Cardiac muscle cell (in vitro differentiated cells and primary cell): ENCODE measurements around the gene ATP5MG. TPM values are rescaled to one million over a fixed set of nuclear protein-coding genes. Genes with fewer than 3 reads are reported as not detected.
A peak's percentile ranks its signal among the peaks of the same experiment; 100 is the strongest.

ENCODE experiments used
- DNase-seq, 2 donors: peaks; one replicate each; pipeline versions ENCODE4 v3.0.0 to v3.0.0-alpha.2; 2010 to 2017; ENCODE audit warnings: low read depth in 1 of 2, low spot score in 1 of 2
- H3K27ac ChIP-seq: fragments of 200-600 bp; sonication (generic); 2 replicates; pipeline ENCODE4 v1.5.1; 2016
- H3K27me3 ChIP-seq: fragments of 200-600 bp; sonication (generic); 2 replicates; pipeline ENCODE4 v1.6.0; 2016; ENCODE audit warnings: control low read depth
- H3K36me3 ChIP-seq: fragments of 200-600 bp; sonication (generic); 2 replicates; pipeline ENCODE4 v1.5.1; 2016; ENCODE audit warnings: control low read depth
- H3K4me1 ChIP-seq: fragments of 200-600 bp; sonication (generic); 2 replicates; pipeline ENCODE4 v1.8.1; 2017; ENCODE audit warnings: low read depth, mild to moderate bottlenecking, mixed run types
- H3K4me3 ChIP-seq: fragments of 200-600 bp; sonication (generic); 2 replicates; pipeline ENCODE4 v1.5.1; 2016; ENCODE audit warnings: mild to moderate bottlenecking
- H3K9me3 ChIP-seq: fragments of 200-600 bp; sonication (generic); 2 replicates; pipeline ENCODE4 v1.5.1; 2017; ENCODE audit warnings: low read depth, mild to moderate bottlenecking, control low read depth
- CTCF ChIP-seq: IDR thresholded peaks from 2 replicates; pipeline ENCODE4 v1.5.1; 2012; ENCODE audit warnings: low read depth, mild to moderate bottlenecking, low read length
- polyA plus RNA-seq: library from polyadenylated mRNA; unstranded; fragments of >200 nt; fragmentation: Nextera tagmentation; extraction: Ambion mirVana; gene quantifications from 2 replicates; pipeline ENCODE4 v1.2.1, GENCODE V29; 2016
- total RNA-seq: library from RNA; depleted of rRNA; stranded (reverse); fragments of >200 nt; gene quantifications from 2 replicates; pipeline ENCODE4 v1.2.3, GENCODE V29; 2016

ATP5MG gene
- total and polyA plus RNA-seq, 2 experiments from 2014 or later = 65.3 to 884 TPM

GRCh38 chr11:118443590-118444218 lies 42.3 kb downstream of the ATP5MG start:
- Histone ChIP-seq H3K4me1 (peaks cover 13% of the 10 kb centered on the region), H3K36me3 (no peaks in the 10 kb centered on the region), H3K4me3 (no peak overlapping the region), H3K27ac (no peak overlapping the region), H3K9me3 (no peaks in the 10 kb centered on the region), H3K27me3 (no peaks in the 10 kb centered on the region)
- TF ChIP-seq CTCF = no peak
- DNase-seq = no peak

GRCh38 chr11:118447423-118447822 lies 46.0 kb downstream of the ATP5MG start:
- no peak for TF ChIP-seq CTCF
- DNase-seq = no peak
- no peak overlapping the region for H3K27ac ChIP-seq
- H3K36me3 ChIP-seq = no peaks in the 10 kb centered on the region
- H3K4me3 ChIP-seq = no peak overlapping the region
- no peaks in the 10 kb centered on the region for H3K4me1 ChIP-seq
- H3K27me3 ChIP-seq = no peaks in the 10 kb centered on the region
- no peaks in the 10 kb centered on the region for H3K9me3 ChIP-seq

GRCh38 chr11:118448294-118448693 lies 46.9 kb downstream of the ATP5MG start:
- no peak overlapping the region for H3K27ac ChIP-seq
- H3K36me3 ChIP-seq = no peaks in the 10 kb centered on the region
- no peaks in the 10 kb centered on the region for H3K4me1 ChIP-seq
- DNase-seq = peak in 1 of 2 donors; percentile 43
- H3K4me3 ChIP-seq = no peak overlapping the region
- H3K27me3 ChIP-seq = no peaks in the 10 kb centered on the region
- no peaks in the 10 kb centered on the region for H3K9me3 ChIP-seq
- TF ChIP-seq CTCF = no peak

- Histone ChIP-seq H3K4me3 (no peak overlapping the region), H3K27me3 (no peaks in the 10 kb centered on the region), H3K27ac (no peak overlapping the region), H3K4me1 (no peaks in the 10 kb centered on the region), H3K9me3 (no peaks in the 10 kb centered on the region), H3K36me3 (no peaks in the 10 kb centered on the region)
- no peak for DNase-seq
- no peak for TF ChIP-seq CTCF
Observed at GRCh38 chr11:118449316-118449918, 48.0 kb downstream of the ATP5MG start.

- Histone ChIP-seq H3K27me3 (no peaks in the 10 kb centered on the region), H3K9me3 (no peaks in the 10 kb centered on the region), H3K4me1 (no peaks in the 10 kb centered on the region), H3K36me3 (no peaks in the 10 kb centered on the region), H3K27ac (no peak overlapping the region), H3K4me3 (no peak overlapping the region)
- no peak for DNase-seq
- no peak for TF ChIP-seq CTCF
Observed at GRCh38 chr11:118450451-118450850, 49.0 kb downstream of the ATP5MG start.

Other genes with a start within 250 kb of the ATP5MG start
- 0.11 and 0.21 TPM in 2 replicates for gene SCN4B, start 248.8 kb upstream of the ATP5MG start, total RNA-seq
- 0.39 TPM in 1 of 2 replicates, not detected in the other for gene SCN4B, start 248.8 kb upstream of the ATP5MG start, polyA plus RNA-seq
- gene SCN2B, start 225.0 kb upstream of the ATP5MG start, total RNA-seq = 1.5 and 2.5 TPM in 2 replicates
- 0.87 and 2.2 TPM in 2 replicates for gene SCN2B, start 225.0 kb upstream of the ATP5MG start, polyA plus RNA-seq
- not detected in 2 replicates for gene JAML, start 176.6 kb upstream of the ATP5MG start, total RNA-seq
- not detected in 2 replicates for gene JAML, start 176.6 kb upstream of the ATP5MG start, polyA plus RNA-seq
- 0.12 and 0.49 TPM in 2 replicates for gene MPZL3, start 149.2 kb upstream of the ATP5MG start, total RNA-seq
- gene MPZL3, start 149.2 kb upstream of the ATP5MG start, polyA plus RNA-seq = 0.07 TPM in 1 of 2 replicates, not detected in the other
- gene MPZL2, start 137.3 kb upstream of the ATP5MG start, total RNA-seq = 0.39 TPM in 1 of 2 replicates, not detected in the other
- 0.13 TPM in 1 of 2 replicates, not detected in the other for gene MPZL2, start 137.3 kb upstream of the ATP5MG start, polyA plus RNA-seq
- not detected in 2 replicates for gene CD3E, start 96.9 kb upstream of the ATP5MG start, total RNA-seq
- gene CD3E, start 96.9 kb upstream of the ATP5MG start, polyA plus RNA-seq = not detected in 2 replicates
- not detected in 2 replicates for gene CD3D, start 58.9 kb upstream of the ATP5MG start, total RNA-seq
- gene CD3D, start 58.9 kb upstream of the ATP5MG start, polyA plus RNA-seq = not detected in 2 replicates
- not detected in 2 replicates for gene CD3G, start 57.3 kb upstream of the ATP5MG start, total RNA-seq
- gene CD3G, start 57.3 kb upstream of the ATP5MG start, polyA plus RNA-seq = not detected in 2 replicates
- 23.6 and 25.9 TPM in 2 replicates for gene UBE4A, start 42.0 kb upstream of the ATP5MG start, total RNA-seq
- 17.4 and 26.6 TPM in 2 replicates for gene UBE4A, start 42.0 kb upstream of the ATP5MG start, polyA plus RNA-seq
- 23.4 and 48.2 TPM in 2 replicates for gene KMT2A, start 34.9 kb downstream of the ATP5MG start, total RNA-seq
- gene KMT2A, start 34.9 kb downstream of the ATP5MG start, polyA plus RNA-seq = 28.0 and 31.6 TPM in 2 replicates
- 8.2 and 11.3 TPM in 2 replicates for gene TTC36, start 125.9 kb downstream of the ATP5MG start, total RNA-seq
- gene TTC36, start 125.9 kb downstream of the ATP5MG start, polyA plus RNA-seq = 4.6 and 5.6 TPM in 2 replicates
- 50.0 and 51.3 TPM in 2 replicates for gene TMEM25, start 129.6 kb downstream of the ATP5MG start, total RNA-seq
- gene TMEM25, start 129.6 kb downstream of the ATP5MG start, polyA plus RNA-seq = 34.9 and 41.1 TPM in 2 replicates
- gene IFT46, start 164.3 kb downstream of the ATP5MG start, total RNA-seq = 22.0 and 25.2 TPM in 2 replicates
- gene IFT46, start 164.3 kb downstream of the ATP5MG start, polyA plus RNA-seq = 24.5 and 24.8 TPM in 2 replicates
- gene ARCN1, start 170.8 kb downstream of the ATP5MG start, total RNA-seq = 77.6 and 94.3 TPM in 2 replicates
- gene ARCN1, start 170.8 kb downstream of the ATP5MG start, polyA plus RNA-seq = 117 and 124 TPM in 2 replicates
- gene PHLDB1, start 206.0 kb downstream of the ATP5MG start, total RNA-seq = 95.7 and 126 TPM in 2 replicates
- 56.7 and 60.2 TPM in 2 replicates for gene PHLDB1, start 206.0 kb downstream of the ATP5MG start, polyA plus RNA-seq